Stimulated activated naive B cell treated with anti-CD40 and anti-IgM and Interleukin-4, amounts not matched to agents 10 μg/mL and 1 μg/mL and 100 μg/mL, for 72 hours (primary cell): Measurements from ENCODE around the gene CCDC167.

Source experiments
- ATAC-seq, 2 donors: fragments of 150-1000 bp; cut with Tn5 transposase; replicated peaks; 2 replicates each; pipeline ENCODE4 v1.10.0; 2021; ENCODE audit warnings: moderate library complexity in 1 of 2
- DNase-seq: peaks from one replicate; pipeline ENCODE4 v3.0.0; 2021
- H3K27ac Mint-ChIP-seq: one replicate; pipeline ENCODE4 v1.8.0; 2022; ENCODE audit warnings: mild to moderate bottlenecking, mixed read lengths
- H3K27me3 Mint-ChIP-seq, 2 donors: one replicate each; pipeline ENCODE4 v1.8.0; 2022; ENCODE audit warnings: mixed read lengths in 2 of 2
- H3K36me3 Mint-ChIP-seq, 2 donors: one replicate each; pipeline ENCODE4 v1.8.0; 2022; ENCODE audit warnings: mixed read lengths in 2 of 2, mild to moderate bottlenecking in 1 of 2
- H3K4me1 Mint-ChIP-seq, 2 donors: one replicate each; pipeline ENCODE4 v1.8.0; 2022; ENCODE audit warnings: mixed read lengths in 2 of 2, mild to moderate bottlenecking in 1 of 2
- H3K4me3 Mint-ChIP-seq, 2 donors: one replicate each; pipeline ENCODE4 v1.8.0; 2022; ENCODE audit warnings: mild to moderate bottlenecking in 2 of 2, mixed read lengths in 2 of 2, moderate library complexity in 1 of 2
- H3K9me3 Mint-ChIP-seq, 2 donors: one replicate each; pipeline ENCODE4 v1.8.0; 2022; ENCODE audit warnings: mixed read lengths in 2 of 2, mild to moderate bottlenecking in 1 of 2

Gene CCDC167

GRCh38 chr6:37536491-37537190 is 36.9 kb upstream of the CCDC167 start:
- DNase-seq (no peak), ATAC-seq (peak; percentile 51 to 53)
- Mint-ChIP-seq H3K9me3 (no peaks in the 10 kb centered on the region), H3K27ac (peak overlapping the region; percentile 62), H3K27me3 (peaks cover 23 to 42% of the 10 kb centered on the region in 2 donors), H3K36me3 (peaks cover 3% of the 10 kb centered on the region in 2 donors), H3K4me3 (peak overlapping the region; percentile 85 to 90), H3K4me1 (peaks cover 39 to 85% of the 10 kb centered on the region in 2 donors)

- H3K27ac Mint-ChIP-seq = peak overlapping the region; percentile 84
- DNase-seq = peak; percentile 47
These were observed 36.2 kb upstream of the CCDC167 start for GRCh38 chr6:37535759-37536490.

GRCh38 chr6:37535428-37535758 is 35.7 kb upstream of the CCDC167 start:
- Mint-ChIP-seq H3K4me3 (peak overlapping the region; percentile 85 to 90), H3K27ac (peak overlapping the region; percentile 84), H3K27me3 (peaks cover 32 to 45% of the 10 kb centered on the region in 2 donors), H3K36me3 (peaks cover 3% of the 10 kb centered on the region in 2 donors), H3K9me3 (no peaks in the 10 kb centered on the region), H3K4me1 (peaks cover 31 to 73% of the 10 kb centered on the region in 2 donors)
- ATAC-seq (no peak), DNase-seq (no peak)

More at GRCh38 chr6:37535759-37536490, 36.2 kb upstream of the CCDC167 start:
- peaks cover 35 to 79% of the 10 kb centered on the region in 2 donors for H3K4me1 Mint-ChIP-seq
- ATAC-seq = peak; percentile 74 to 76
- no peaks in the 10 kb centered on the region for H3K9me3 Mint-ChIP-seq
- H3K36me3 Mint-ChIP-seq = peaks cover 3% of the 10 kb centered on the region in 2 donors
- peaks cover 27 to 45% of the 10 kb centered on the region in 2 donors for H3K27me3 Mint-ChIP-seq
- H3K4me3 Mint-ChIP-seq = peak overlapping the region; percentile 85 to 90

- DNase-seq (no peak), ATAC-seq (no peak)
- H3K27ac Mint-ChIP-seq = no peak overlapping the region
- peak overlapping the region; percentile 85 to 90 for H3K4me3 Mint-ChIP-seq
- peaks cover 30 to 68% of the 10 kb centered on the region in 2 donors for H3K4me1 Mint-ChIP-seq
- H3K36me3 Mint-ChIP-seq = peaks cover 3% of the 10 kb centered on the region in 2 donors
- H3K27me3 Mint-ChIP-seq = peaks cover 32 to 45% of the 10 kb centered on the region in 2 donors
- no peaks in the 10 kb centered on the region for H3K9me3 Mint-ChIP-seq
These were observed 35.2 kb upstream of the CCDC167 start for GRCh38 chr6:37534893-37535292.

GRCh38 chr6:37532122-37532521 is 32.4 kb upstream of the CCDC167 start:
- Mint-ChIP-seq H3K4me1 (peaks cover 20 to 40% of the 10 kb centered on the region in 2 donors), H3K36me3 (peaks cover 0 to 3% of the 10 kb centered on the region in 2 donors), H3K4me3 (no peak overlapping the region), H3K27me3 (peaks cover 32 to 49% of the 10 kb centered on the region in 2 donors), H3K27ac (no peak overlapping the region), H3K9me3 (no peaks in the 10 kb centered on the region)
- ATAC-seq = no peak
- DNase-seq = no peak

GRCh38 chr6:37531437-37532036 is 31.8 kb upstream of the CCDC167 start:
- Mint-ChIP-seq H3K27ac (no peak overlapping the region), H3K9me3 (no peaks in the 10 kb centered on the region), H3K4me1 (peaks cover 19 to 35% of the 10 kb centered on the region in 2 donors), H3K27me3 (peaks cover 32 to 54% of the 10 kb centered on the region in 2 donors), H3K4me3 (no peak overlapping the region), H3K36me3 (peaks cover 0 to 3% of the 10 kb centered on the region in 2 donors)
- DNase-seq (no peak), ATAC-seq (no peak)

GRCh38 chr6:37531026-37531425 is 31.3 kb upstream of the CCDC167 start:
- Mint-ChIP-seq H3K4me1 (peaks cover 19 to 30% of the 10 kb centered on the region in 2 donors), H3K36me3 (peaks cover 0 to 3% of the 10 kb centered on the region in 2 donors), H3K4me3 (no peak overlapping the region), H3K27ac (no peak overlapping the region), H3K9me3 (no peaks in the 10 kb centered on the region), H3K27me3 (peaks cover 32 to 58% of the 10 kb centered on the region in 2 donors)
- DNase-seq = no peak
- ATAC-seq = no peak

- Mint-ChIP-seq H3K27ac (no peak overlapping the region), H3K4me1 (peaks cover 16 to 26% of the 10 kb centered on the region in 2 donors), H3K9me3 (no peaks in the 10 kb centered on the region)
These were observed 30.6 kb upstream of the CCDC167 start for GRCh38 chr6:37530297-37530696.

GRCh38 chr6:37528541-37528940 is 28.8 kb upstream of the CCDC167 start:
- DNase-seq (no peak), ATAC-seq (no peak)
- no peak overlapping the region for H3K27ac Mint-ChIP-seq
- H3K36me3 Mint-ChIP-seq = peaks cover 0 to 3% of the 10 kb centered on the region in 2 donors
- H3K4me1 Mint-ChIP-seq = peaks cover 21 to 22% of the 10 kb centered on the region in 2 donors
- peaks cover 33 to 49% of the 10 kb centered on the region in 2 donors for H3K27me3 Mint-ChIP-seq
- H3K9me3 Mint-ChIP-seq = no peaks in the 10 kb centered on the region
- H3K4me3 Mint-ChIP-seq = no peak overlapping the region

More at GRCh38 chr6:37530297-37530696, 30.6 kb upstream of the CCDC167 start:
- H3K36me3 Mint-ChIP-seq = peaks cover 0 to 3% of the 10 kb centered on the region in 2 donors
- H3K27me3 Mint-ChIP-seq = peaks cover 31 to 59% of the 10 kb centered on the region in 2 donors
- no peak for DNase-seq
- ATAC-seq = no peak
- H3K4me3 Mint-ChIP-seq = no peak overlapping the region

GRCh38 chr6:37525460-37526357 is 26.0 kb upstream of the CCDC167 start:
- Mint-ChIP-seq H3K4me3 (no peak overlapping the region), H3K36me3 (no peaks in the 10 kb centered on the region), H3K27me3 (peaks cover 15 to 44% of the 10 kb centered on the region in 2 donors), H3K27ac (no peak overlapping the region), H3K4me1 (peaks cover 32 to 35% of the 10 kb centered on the region in 2 donors), H3K9me3 (no peaks in the 10 kb centered on the region)
- ATAC-seq (no peak), DNase-seq (no peak)

GRCh38 chr6:37524970-37525318 is 25.3 kb upstream of the CCDC167 start:
- DNase-seq (no peak), ATAC-seq (no peak)
- H3K4me3 Mint-ChIP-seq = no peak overlapping the region
- H3K27ac Mint-ChIP-seq = no peak overlapping the region
- H3K4me1 Mint-ChIP-seq = peaks cover 32 to 35% of the 10 kb centered on the region in 2 donors
- no peaks in the 10 kb centered on the region for H3K36me3 Mint-ChIP-seq
- peaks cover 13 to 45% of the 10 kb centered on the region in 2 donors for H3K27me3 Mint-ChIP-seq
- no peaks in the 10 kb centered on the region for H3K9me3 Mint-ChIP-seq

- Mint-ChIP-seq H3K27ac (no peak overlapping the region), H3K27me3 (peaks cover 13 to 45% of the 10 kb centered on the region in 2 donors), H3K36me3 (no peaks in the 10 kb centered on the region), H3K4me3 (no peak overlapping the region), H3K9me3 (peaks cover 0 to 2% of the 10 kb centered on the region in 2 donors), H3K4me1 (peaks cover 31 to 35% of the 10 kb centered on the region in 2 donors)
- no peak for ATAC-seq
- DNase-seq = no peak
These were observed 24.6 kb upstream of the CCDC167 start for GRCh38 chr6:37524025-37524969.

- ATAC-seq = peak; percentile 41 to 54
- Mint-ChIP-seq H3K4me1 (peaks cover 26 to 35% of the 10 kb centered on the region in 2 donors), H3K4me3 (no peak overlapping the region), H3K27ac (no peak overlapping the region), H3K27me3 (peaks cover 13 to 45% of the 10 kb centered on the region in 2 donors), H3K9me3 (peaks cover 0 to 3% of the 10 kb centered on the region in 2 donors), H3K36me3 (no peaks in the 10 kb centered on the region)
- no peak for DNase-seq
These were observed 23.7 kb upstream of the CCDC167 start for GRCh38 chr6:37523412-37523811.
